ENCODE data around the gene NOB1. TPM values are rescaled to one million over a fixed set of nuclear protein-coding genes. Genes with fewer than 3 reads are reported as not detected.
"Not testable (repeated sequence)": the region's sequence is repeated elsewhere in the genome, so short reads cannot be mapped to it uniquely, and the experiment has no call there.

The NOB1 gene
- total RNA-seq, 1 experiment from 2014 or later: 48.3 TPM

GRCh38 chr16:69793526-69793925 is 38.8 kb upstream of the NOB1 start:
- BruUV-seq (replicated peaks): no TSS peak
- in situ Hi-C loops (cut with HindIII; ENCODE audit: low pct_unique_long_range_greater_than_20kb, low sequenced_read_pairs): no loop called here
- ATAC-seq (no peak), DNase-seq (ENCODE audit: low read depth, low spot score) (no peak)
- no peaks in the 10 kb centered on the region for H3K4me1 ChIP-seq (ENCODE audit: control insufficient read depth, insufficient read depth, low read length)
- TF ChIP-seq TCF7L2 (IDR thresholded peaks at IDR 0.05; ENCODE audit: low read depth, low read length) (no peak), SIN3A (IDR thresholded peaks at IDR 0.05; ENCODE audit: borderline replicate concordance, insufficient read depth, low read depth, low read length) (no peak), POLR2AphosphoS5 (IDR thresholded peaks at IDR 0.05; ENCODE audit: low read depth, low read length) (no peak), REST (IDR thresholded peaks at IDR 0.05; ENCODE audit: insufficient read depth in 1 of 2, low read depth in 2 of 2, low read length in 1 of 2) (no peak)
- TF ChIP-seq, protein P1, sequence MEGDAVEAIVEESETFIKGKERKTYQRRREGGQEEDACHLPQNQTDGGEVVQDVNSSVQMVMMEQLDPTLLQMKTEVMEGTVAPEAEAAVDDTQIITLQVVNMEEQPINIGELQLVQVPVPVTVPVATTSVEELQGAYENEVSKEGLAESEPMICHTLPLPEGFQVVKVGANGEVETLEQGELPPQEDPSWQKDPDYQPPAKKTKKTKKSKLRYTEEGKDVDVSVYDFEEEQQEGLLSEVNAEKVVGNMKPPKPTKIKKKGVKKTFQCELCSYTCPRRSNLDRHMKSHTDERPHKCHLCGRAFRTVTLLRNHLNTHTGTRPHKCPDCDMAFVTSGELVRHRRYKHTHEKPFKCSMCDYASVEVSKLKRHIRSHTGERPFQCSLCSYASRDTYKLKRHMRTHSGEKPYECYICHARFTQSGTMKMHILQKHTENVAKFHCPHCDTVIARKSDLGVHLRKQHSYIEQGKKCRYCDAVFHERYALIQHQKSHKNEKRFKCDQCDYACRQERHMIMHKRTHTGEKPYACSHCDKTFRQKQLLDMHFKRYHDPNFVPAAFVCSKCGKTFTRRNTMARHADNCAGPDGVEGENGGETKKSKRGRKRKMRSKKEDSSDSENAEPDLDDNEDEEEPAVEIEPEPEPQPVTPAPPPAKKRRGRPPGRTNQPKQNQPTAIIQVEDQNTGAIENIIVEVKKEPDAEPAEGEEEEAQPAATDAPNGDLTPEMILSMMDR (IDR thresholded peaks at IDR 0.05): no peak
- H3K4me3 ChIP-seq (ENCODE audit: low read depth in 2 of 2, low read length in 2 of 2): no peak overlapping the region
- POLR2A ChIA-PET: no interaction called here
- intact Hi-C loops (cut with micrococcal nuclease; ENCODE audit: unreplicated experiment): no loop called here
- no peak overlapping the region for H3K27ac ChIP-seq (ENCODE audit: low read length)
- no peaks in the 10 kb centered on the region for H3K36me3 ChIP-seq (ENCODE audit: control insufficient read depth, insufficient read depth, low read length)
- CTCF ChIA-PET: no interaction called here
- no peaks in the 10 kb centered on the region for H3K9me3 ChIP-seq (ENCODE audit: control insufficient read depth, insufficient read depth, low read depth, low read length)
- no peaks in the 10 kb centered on the region for H3K27me3 ChIP-seq (ENCODE audit: control insufficient read depth, insufficient read depth, low read length)

- H3K27ac ChIP-seq (ENCODE audit: low read length); H3K4me3 ChIP-seq (ENCODE audit: low read depth in 2 of 2, low read length in 2 of 2); BruUV-seq (replicated peaks); in situ Hi-C loops (cut with HindIII; ENCODE audit: low pct_unique_long_range_greater_than_20kb, low sequenced_read_pairs); H3K27me3 ChIP-seq (ENCODE audit: control insufficient read depth, insufficient read depth, low read length); H3K4me1 ChIP-seq (ENCODE audit: control insufficient read depth, insufficient read depth, low read length); POLR2A ChIA-PET; intact Hi-C loops (cut with micrococcal nuclease; ENCODE audit: unreplicated experiment); H3K36me3 ChIP-seq (ENCODE audit: control insufficient read depth, insufficient read depth, low read length); DNase-seq (ENCODE audit: low read depth, low spot score); ATAC-seq; H3K9me3 ChIP-seq (ENCODE audit: control insufficient read depth, insufficient read depth, low read depth, low read length); CTCF ChIA-PET: not testable (repeated sequence)
These were observed 36.7 kb upstream of the NOB1 start for GRCh38 chr16:69791391-69791847.

- CTCF ChIA-PET: no interaction called here
- ATAC-seq: no peak
- H3K4me1 ChIP-seq (ENCODE audit: control insufficient read depth, insufficient read depth, low read length): no peaks in the 10 kb centered on the region
- no peak overlapping the region for H3K4me3 ChIP-seq (ENCODE audit: low read depth in 2 of 2, low read length in 2 of 2)
- no TSS peak for BruUV-seq (replicated peaks)
- no peaks in the 10 kb centered on the region for H3K27me3 ChIP-seq (ENCODE audit: control insufficient read depth, insufficient read depth, low read length)
- POLR2A ChIA-PET: no interaction called here
- H3K9me3 ChIP-seq (ENCODE audit: control insufficient read depth, insufficient read depth, low read depth, low read length): no peaks in the 10 kb centered on the region
- no peak for TF ChIP-seq SIN3A (IDR thresholded peaks at IDR 0.05; ENCODE audit: borderline replicate concordance, insufficient read depth, low read depth, low read length)
- no peak for TF ChIP-seq POLR2AphosphoS5 (IDR thresholded peaks at IDR 0.05; ENCODE audit: low read depth, low read length)
- no peak for TF ChIP-seq TCF7L2 (IDR thresholded peaks at IDR 0.05; ENCODE audit: low read depth, low read length)
- TF ChIP-seq REST (IDR thresholded peaks at IDR 0.05; ENCODE audit: insufficient read depth in 1 of 2, low read depth in 2 of 2, low read length in 1 of 2): no peak
- TF ChIP-seq, protein P1 (IDR thresholded peaks at IDR 0.05): no peak
- intact Hi-C loops (cut with micrococcal nuclease; ENCODE audit: unreplicated experiment) (no loop called here), in situ Hi-C loops (cut with HindIII; ENCODE audit: low pct_unique_long_range_greater_than_20kb, low sequenced_read_pairs) (no loop called here)
- H3K27ac ChIP-seq (ENCODE audit: low read length): no peak overlapping the region
- H3K36me3 ChIP-seq (ENCODE audit: control insufficient read depth, insufficient read depth, low read length): no peaks in the 10 kb centered on the region
- DNase-seq (ENCODE audit: low read depth, low spot score): no peak
These were observed 33.2 kb upstream of the NOB1 start for GRCh38 chr16:69787883-69788282.

Data from Panc1 (cell line).